ENCODE results near the gene EXOC6.

DNA sequence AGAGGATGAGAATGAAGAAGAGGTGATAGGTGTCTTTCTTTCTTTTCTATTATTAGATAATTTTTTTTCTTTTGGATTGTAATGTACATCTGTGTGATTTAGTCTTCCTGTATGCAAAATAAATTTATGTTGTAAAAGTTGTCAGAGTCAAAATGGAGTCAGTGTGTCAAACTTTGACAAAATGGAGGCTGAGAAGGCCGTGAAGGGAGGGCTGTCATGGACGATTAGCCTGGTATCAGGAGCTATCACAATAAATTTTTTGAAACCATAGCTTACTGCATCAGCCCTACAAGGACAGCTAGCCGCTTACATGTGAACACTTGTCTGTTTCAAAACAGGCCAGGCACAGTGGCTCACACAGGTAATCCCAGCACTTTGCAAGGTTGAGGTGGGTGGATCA lies 67.6 kb downstream of the EXOC6 start:
- TF ChIP-seq POLR2A (IDR thresholded peaks at IDR 0.05; ENCODE audit: low read depth): no peak
- TF ChIP-seq, protein P1, sequence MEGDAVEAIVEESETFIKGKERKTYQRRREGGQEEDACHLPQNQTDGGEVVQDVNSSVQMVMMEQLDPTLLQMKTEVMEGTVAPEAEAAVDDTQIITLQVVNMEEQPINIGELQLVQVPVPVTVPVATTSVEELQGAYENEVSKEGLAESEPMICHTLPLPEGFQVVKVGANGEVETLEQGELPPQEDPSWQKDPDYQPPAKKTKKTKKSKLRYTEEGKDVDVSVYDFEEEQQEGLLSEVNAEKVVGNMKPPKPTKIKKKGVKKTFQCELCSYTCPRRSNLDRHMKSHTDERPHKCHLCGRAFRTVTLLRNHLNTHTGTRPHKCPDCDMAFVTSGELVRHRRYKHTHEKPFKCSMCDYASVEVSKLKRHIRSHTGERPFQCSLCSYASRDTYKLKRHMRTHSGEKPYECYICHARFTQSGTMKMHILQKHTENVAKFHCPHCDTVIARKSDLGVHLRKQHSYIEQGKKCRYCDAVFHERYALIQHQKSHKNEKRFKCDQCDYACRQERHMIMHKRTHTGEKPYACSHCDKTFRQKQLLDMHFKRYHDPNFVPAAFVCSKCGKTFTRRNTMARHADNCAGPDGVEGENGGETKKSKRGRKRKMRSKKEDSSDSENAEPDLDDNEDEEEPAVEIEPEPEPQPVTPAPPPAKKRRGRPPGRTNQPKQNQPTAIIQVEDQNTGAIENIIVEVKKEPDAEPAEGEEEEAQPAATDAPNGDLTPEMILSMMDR (IDR thresholded peaks at IDR 0.05): no peak
- TF ChIP-seq POLR2AphosphoS5 (IDR thresholded peaks at IDR 0.05): no peak
- TF ChIP-seq EP300 (IDR thresholded peaks at IDR 0.05): no peak
